ENCODE measurements around the gene CLEC2D.
"Not testable (repeated sequence)": the region's sequence is repeated elsewhere in the genome, so short reads cannot be mapped to it uniquely, and the experiment has no call there.

CLEC2D gene

GRCh38 chr12:9699269-9699897, 29.9 kb downstream of the CLEC2D start:
- no peak for DNase-seq (ENCODE audit: low read depth in 3 of 3, low spot score in 1 of 3)

GRCh38 chr12:9699898-9700605, 30.5 kb downstream of the CLEC2D start:
- no peak for DNase-seq (ENCODE audit: low read depth in 3 of 3, low spot score in 1 of 3)

GRCh38 chr12:9700606-9700956, 31.1 kb downstream of the CLEC2D start:
- DNase-seq (ENCODE audit: low read depth in 3 of 3, low spot score in 1 of 3) = no peak

- no peak for DNase-seq (ENCODE audit: low read depth in 3 of 3, low spot score in 1 of 3)
Measured at GRCh38 chr12:9701380-9702154, 32.1 kb downstream of the CLEC2D start.

- no peak for DNase-seq (ENCODE audit: low read depth in 3 of 3, low spot score in 1 of 3)
Measured at GRCh38 chr12:9702255-9702654, 32.7 kb downstream of the CLEC2D start.

GRCh38 chr12:9704561-9704960, 35.0 kb downstream of the CLEC2D start:
- DNase-seq (ENCODE audit: low read depth in 3 of 3, low spot score in 1 of 3) = not testable (repeated sequence)

- DNase-seq (ENCODE audit: low read depth in 3 of 3, low spot score in 1 of 3) = no peak
Measured at GRCh38 chr12:9706086-9706685, 36.7 kb downstream of the CLEC2D start.

- no peak for DNase-seq (ENCODE audit: low read depth in 3 of 3, low spot score in 1 of 3)
Measured at GRCh38 chr12:9707356-9707755, 37.8 kb downstream of the CLEC2D start.

GRCh38 chr12:9707864-9708808, 38.6 kb downstream of the CLEC2D start:
- peak in 2 of 3 donors; percentile 33 to 50 for DNase-seq (ENCODE audit: low read depth in 3 of 3, low spot score in 1 of 3)

GRCh38 chr12:9708853-9709252, 39.3 kb downstream of the CLEC2D start:
- DNase-seq (ENCODE audit: low read depth in 3 of 3, low spot score in 1 of 3) = no peak

GRCh38 chr12:9710584-9711375, 41.3 kb downstream of the CLEC2D start:
- no peak for DNase-seq (ENCODE audit: low read depth in 3 of 3, low spot score in 1 of 3)

GRCh38 chr12:9711664-9712063, 42.2 kb downstream of the CLEC2D start:
- DNase-seq (ENCODE audit: low read depth in 3 of 3, low spot score in 1 of 3) = no peak

- not testable (repeated sequence) for DNase-seq (ENCODE audit: low read depth in 3 of 3, low spot score in 1 of 3)
Measured at GRCh38 chr12:9713032-9713558, 43.6 kb downstream of the CLEC2D start.

- DNase-seq (ENCODE audit: low read depth in 3 of 3, low spot score in 1 of 3) = no peak
Measured at GRCh38 chr12:9717070-9717925, 47.8 kb downstream of the CLEC2D start.

GRCh38 chr12:9718968-9719367, 49.5 kb downstream of the CLEC2D start:
- DNase-seq (ENCODE audit: low read depth in 3 of 3, low spot score in 1 of 3) = no peak

- DNase-seq (ENCODE audit: low read depth in 3 of 3, low spot score in 1 of 3) = no peak
Measured at GRCh38 chr12:9719790-9720189, 50.3 kb downstream of the CLEC2D start.

GRCh38 chr12:9721394-9722092, 52.0 kb downstream of the CLEC2D start:
- no peak for DNase-seq (ENCODE audit: low read depth in 3 of 3, low spot score in 1 of 3)

- no peak for DNase-seq (ENCODE audit: low read depth in 3 of 3, low spot score in 1 of 3)
Measured at GRCh38 chr12:9724023-9724422, 54.5 kb downstream of the CLEC2D start.

Data from stimulated activated CD4-positive, alpha-beta T cell treated with anti-CD3 and anti-CD28 coated beads, TNF-alpha, amount 100 ng/mL, for 1 hour (primary cell).